T-cell (primary cell): ENCODE data around the gene EEPD1. TPM values are rescaled to one million over a fixed set of nuclear protein-coding genes. Genes with fewer than 3 reads are reported as not detected.

Experiments
- ATAC-seq, 4 experiments: fragments of 200-7000 bp in 3 of 4; fragments of 150-1000 bp in 1 of 4; cut with Tn5 transposase; replicated peaks in 1 of 4; 1 replicate in 3 of 4; 2 replicates in 1 of 4; pipeline ENCODE4 v1.10.0; 2021; ENCODE audit warnings: moderate library complexity in 3 of 4, mild to moderate bottlenecking in 2 of 4, moderate number of reproducible peaks in 1 of 4
- CTCF ChIA-PET, 2 donors: fragments of 300-600 bp; sonication (Branson Sonifier 250); formaldehyde crosslinking; loops; one replicate each; lab custom pipeline; 2022; ENCODE audit warnings: antibody characterized with exemption in 2 of 2; lab: Charles Lee
- POLR2A ChIA-PET, 2 donors: fragments of 300-600 bp; sonication (Branson Sonifier 250); formaldehyde crosslinking; loops; one replicate each; lab custom pipeline; 2022; ENCODE audit warnings: antibody characterized with exemption in 2 of 2; lab: Charles Lee
- DNase-seq, 35 experiments: peaks; one replicate each; pipeline versions ENCODE4 v3.0.0 to v3.0.0-alpha.2; 2013 to 2023
- H3K27ac ChIP-seq: one replicate; pipeline ENCODE4 v1.5.1; 2013; ENCODE audit warnings: low read length
- H3K27me3 ChIP-seq, 2 experiments: replicated peaks in 1 of 2; 1 replicate in 1 of 2; 2 replicates in 1 of 2; pipeline versions ENCODE4 v1.6.1 to v1.7.0; 2013; ENCODE audit warnings: low read length in 1 of 2, mixed read lengths in 1 of 2; ENCODE audit not compliant: control insufficient read depth in 2 of 2, insufficient read depth in 2 of 2; ENCODE audit errors: extremely low read depth in 1 of 2
- H3K36me3 ChIP-seq, 2 donors: 1 replicate in 1 of 2; 2 replicates in 1 of 2; pipeline versions ENCODE4 v1.6.1 to v1.7.0; 2013; ENCODE audit warnings: low read length in 1 of 2; ENCODE audit not compliant: control insufficient read depth in 2 of 2, insufficient read depth in 1 of 2; ENCODE audit errors: extremely low read depth in 1 of 2
- H3K4me1 ChIP-seq, 2 experiments: 1 replicate in 1 of 2; 2 replicates in 1 of 2; pipeline versions ENCODE4 v1.6.1 to v1.7.0; 2013; ENCODE audit warnings: low read length in 2 of 2, mixed read lengths in 1 of 2; ENCODE audit not compliant: insufficient read depth in 2 of 2, control insufficient read depth in 1 of 2; ENCODE audit errors: extremely low read depth in 1 of 2
- H3K4me3 ChIP-seq, 2 donors: 1 replicate in 1 of 2; 2 replicates in 1 of 2; pipeline versions ENCODE4 v1.5.1 to v1.7.0; 2013; ENCODE audit warnings: mild to moderate bottlenecking in 2 of 2, low read length in 1 of 2, moderate library complexity in 1 of 2; ENCODE audit not compliant: control insufficient read depth in 1 of 2; ENCODE audit errors: extremely low read depth in 1 of 2
- H3K9me3 ChIP-seq: 2 replicates; pipeline ENCODE4 v1.7.0; 2013
- H3K27ac Mint-ChIP-seq, 2 donors: one replicate each; pipeline ENCODE4 v1.8.0; 2020 to 2021; ENCODE audit warnings: mild to moderate bottlenecking in 2 of 2, mixed read lengths in 2 of 2
- H3K27me3 Mint-ChIP-seq, 2 donors: one replicate each; pipeline ENCODE4 v1.8.0; 2021 to 2022; ENCODE audit warnings: mixed read lengths in 2 of 2
- H3K36me3 Mint-ChIP-seq: one replicate; pipeline ENCODE4 v1.8.0; 2021; ENCODE audit warnings: mixed read lengths
- H3K4me1 Mint-ChIP-seq, 3 donors: one replicate each; pipeline ENCODE4 v1.8.0; 2020 to 2022; ENCODE audit warnings: mixed read lengths in 3 of 3, mild to moderate bottlenecking in 1 of 3
- H3K4me3 Mint-ChIP-seq, 3 donors: one replicate each; pipeline ENCODE4 v1.8.0; 2020 to 2022; ENCODE audit warnings: mild to moderate bottlenecking in 3 of 3, mixed read lengths in 3 of 3, moderate library complexity in 3 of 3
- H3K9me3 Mint-ChIP-seq, 3 donors: one replicate each; pipeline ENCODE4 v1.8.0; 2020 to 2022; ENCODE audit warnings: mixed read lengths in 3 of 3
- WGBS: methylation state at CpG from one replicate; pipeline ENCODE4 v1.1.5; 2013; ENCODE audit warnings: missing lambda C conversion rate; ENCODE audit not compliant: insufficient coverage; 5-methylcytosine and 5-hydroxymethylcytosine counted together
- total RNA-seq, 35 experiments: library from RNA in 6 of 35; stranded (reverse) in 6 of 35; fragments of 120-200 nt in 1 of 35; gene quantifications; one replicate each; pipeline versions ENCODE4 v1.2.1 to v1.2.4 and lab custom pipeline; 2013 to 2026

EEPD1 gene
- total RNA-seq, 5 donors from 2014 or later (not counting 1 experiment from before 2014, with no cell fraction given): 2.7 to 16.2 (median 4.2) TPM

GRCh38 chr7:36171503-36171902 is 18.4 kb downstream of the EEPD1 start:
- peaks cover 2 to 4% of the 10 kb centered on the region in 2 experiments for H3K4me1 ChIP-seq
- no peak overlapping the region for H3K4me3 Mint-ChIP-seq
- no peak for DNase-seq
- peaks cover 0 to 5% of the 10 kb centered on the region in 2 donors for H3K36me3 ChIP-seq
- WGBS: no CpG with 5 or more reads among the region's 2 CpGs
- no peak overlapping the region for H3K4me3 ChIP-seq
- H3K27ac Mint-ChIP-seq: no peak overlapping the region
- H3K27ac ChIP-seq: no peak overlapping the region
- no peaks in the 10 kb centered on the region for H3K36me3 Mint-ChIP-seq
- ChIA-PET CTCF (interaction anchor here in 1 of 2 donors (0.9 kb wide), 1 partner anchor 21 kb away, joined by 3 read pairs; no protein-coding TSS in a partner anchor), POLR2A (no interaction called here)
- no peak for ATAC-seq
- no peaks in the 10 kb centered on the region for H3K27me3 Mint-ChIP-seq
- H3K9me3 ChIP-seq: no peaks in the 10 kb centered on the region
- H3K9me3 Mint-ChIP-seq: no peaks in the 10 kb centered on the region
- no peaks in the 10 kb centered on the region for H3K27me3 ChIP-seq
- peaks cover 7 to 12% (median 8%) of the 10 kb centered on the region in 3 donors for H3K4me1 Mint-ChIP-seq

GRCh38 chr7:36175886-36176285 is 22.8 kb downstream of the EEPD1 start:
- Mint-ChIP-seq H3K36me3 (no peaks in the 10 kb centered on the region), H3K4me1 (peaks cover 4 to 8% (median 7%) of the 10 kb centered on the region in 3 donors), H3K27ac (no peak overlapping the region), H3K9me3 (no peaks in the 10 kb centered on the region), H3K4me3 (no peak overlapping the region), H3K27me3 (no peaks in the 10 kb centered on the region)
- WGBS: 70% methylated on average over 4 of the region's 8 CpGs
- Histone ChIP-seq H3K4me3 (no peak overlapping the region), H3K27ac (no peak overlapping the region), H3K9me3 (no peaks in the 10 kb centered on the region), H3K4me1 (peaks cover 2 to 4% of the 10 kb centered on the region in 2 experiments), H3K27me3 (peaks cover 0 to 4% of the 10 kb centered on the region in 2 experiments), H3K36me3 (peaks cover 0 to 8% of the 10 kb centered on the region in 2 donors)
- DNase-seq (peak in 1 of 35 experiments; percentile 32), ATAC-seq (no peak)
- ChIA-PET CTCF (no interaction called here), POLR2A (no interaction called here)

GRCh38 chr7:36176697-36177096 is 23.6 kb downstream of the EEPD1 start:
- ChIA-PET POLR2A (no interaction called here), CTCF (no interaction called here)
- ATAC-seq (no peak), DNase-seq (no peak)
- Histone ChIP-seq H3K27me3 (peaks cover 0 to 6% of the 10 kb centered on the region in 2 experiments), H3K36me3 (peaks cover 0 to 8% of the 10 kb centered on the region in 2 donors), H3K4me3 (no peak overlapping the region), H3K9me3 (no peaks in the 10 kb centered on the region), H3K4me1 (peaks cover 2% of the 10 kb centered on the region in 2 experiments), H3K27ac (no peak overlapping the region)
- WGBS: no CpG with 5 or more reads among the region's 4 CpGs
- Mint-ChIP-seq H3K4me3 (no peak overlapping the region), H3K9me3 (no peaks in the 10 kb centered on the region), H3K27me3 (no peaks in the 10 kb centered on the region), H3K4me1 (peaks cover 0 to 7% (median 4%) of the 10 kb centered on the region in 3 donors), H3K36me3 (no peaks in the 10 kb centered on the region), H3K27ac (no peak overlapping the region)

GRCh38 chr7:36180121-36180520 is 27.1 kb downstream of the EEPD1 start:
- no peaks in the 10 kb centered on the region for H3K36me3 Mint-ChIP-seq
- peaks cover 0 to 7% (median 0%) of the 10 kb centered on the region in 3 donors for H3K4me1 Mint-ChIP-seq
- Histone ChIP-seq H3K4me1 (peaks cover 0 to 2% of the 10 kb centered on the region in 2 experiments), H3K4me3 (no peak overlapping the region), H3K27ac (no peak overlapping the region), H3K27me3 (peaks cover 0 to 9% of the 10 kb centered on the region in 2 experiments), H3K9me3 (no peaks in the 10 kb centered on the region), H3K36me3 (peaks cover 0 to 8% of the 10 kb centered on the region in 2 donors)
- H3K4me3 Mint-ChIP-seq: no peak overlapping the region
- ChIA-PET POLR2A (no interaction called here), CTCF (no interaction called here)
- no peaks in the 10 kb centered on the region for H3K9me3 Mint-ChIP-seq
- 44% methylated on average over 1 of the region's 5 CpGs for WGBS
- H3K27me3 Mint-ChIP-seq: no peaks in the 10 kb centered on the region
- DNase-seq (no peak), ATAC-seq (no peak)
- H3K27ac Mint-ChIP-seq: no peak overlapping the region

GRCh38 chr7:36181668-36182067 is 28.6 kb downstream of the EEPD1 start:
- H3K9me3 ChIP-seq: no peaks in the 10 kb centered on the region
- H3K4me3 ChIP-seq: no peak overlapping the region
- no peaks in the 10 kb centered on the region for H3K4me1 ChIP-seq
- ChIA-PET CTCF (no interaction called here), POLR2A (no interaction called here)
- Mint-ChIP-seq H3K27ac (no peak overlapping the region), H3K27me3 (no peaks in the 10 kb centered on the region), H3K9me3 (no peaks in the 10 kb centered on the region), H3K4me3 (no peak overlapping the region), H3K4me1 (no peaks in the 10 kb centered on the region), H3K36me3 (no peaks in the 10 kb centered on the region)
- 100% methylated on average over 1 of the region's 4 CpGs for WGBS
- no peak overlapping the region for H3K27ac ChIP-seq
- H3K36me3 ChIP-seq: peaks cover 0 to 3% of the 10 kb centered on the region in 2 donors
- ATAC-seq (no peak), DNase-seq (no peak)
- peaks cover 0 to 9% of the 10 kb centered on the region in 2 experiments for H3K27me3 ChIP-seq

- Histone ChIP-seq H3K9me3 (no peaks in the 10 kb centered on the region), H3K4me1 (no peaks in the 10 kb centered on the region), H3K27ac (no peak overlapping the region), H3K4me3 (no peak overlapping the region), H3K27me3 (peaks cover 0 to 9% of the 10 kb centered on the region in 2 experiments), H3K36me3 (peaks cover 0 to 3% of the 10 kb centered on the region in 2 donors)
- Mint-ChIP-seq H3K4me3 (no peak overlapping the region), H3K27me3 (no peaks in the 10 kb centered on the region), H3K36me3 (no peaks in the 10 kb centered on the region), H3K27ac (no peak overlapping the region), H3K4me1 (no peaks in the 10 kb centered on the region), H3K9me3 (no peaks in the 10 kb centered on the region)
- no peak for DNase-seq
- 63% methylated on average over 9 of the region's 13 CpGs for WGBS
- POLR2A ChIA-PET: interaction anchor here in 1 of 2 donors (0.6 kb wide), 1 partner anchor 12 kb away, joined by 6 read pairs; no protein-coding TSS in a partner anchor
- no peak for ATAC-seq
- CTCF ChIA-PET: interaction anchor here in 1 of 2 donors (1.3 kb wide), 1 partner anchor 17 kb away, joined by 3 read pairs; no protein-coding TSS in a partner anchor
These were observed 30.0 kb downstream of the EEPD1 start for GRCh38 chr7:36182854-36183604.
